Caco-2 (cell line): ENCODE measurements around the gene CRTAC1. TPM values are rescaled to one million over a fixed set of nuclear protein-coding genes. Genes with fewer than 3 reads are reported as not detected.

ENCODE experiments used
- Bru-seq: library from RNA; stranded (reverse); fragments of 400-500 nt; gene quantifications from one replicate; lab custom pipeline; 2021; lab: Mats Ljungman, UMichigan
- BruChase-seq, 2 experiments: library from RNA; stranded (reverse); fragments of 400-500 nt; gene quantifications; one replicate each; lab custom pipeline; 2021; lab: Mats Ljungman, UMichigan
- BruUV-seq: library from RNA; stranded (reverse); fragments of 400-500 nt; replicated peaks from 2 replicates; lab custom pipeline; 2021; lab: Mats Ljungman, UMichigan
- CTCF ChIA-PET: fragments of 300-600 bp; sonication (Branson Sonifier 250); formaldehyde crosslinking; loops from one replicate; lab custom pipeline; 2022; ENCODE audit warnings: antibody characterized with exemption; lab: Charles Lee
- POLR2A ChIA-PET: fragments of 300-600 bp; sonication (Branson Sonifier 250); formaldehyde crosslinking; loops from one replicate; lab custom pipeline; 2022; ENCODE audit warnings: antibody characterized with exemption; lab: Charles Lee
- DNase-seq, 2 experiments: peaks; one replicate each; pipeline versions ENCODE4 v3.0.0 to v3.0.0-alpha.2; 2020 to 2022
- H3K27me3 ChIP-seq: replicated peaks from 2 replicates; pipeline ENCODE4 v1.6.0; 2011; ENCODE audit warnings: low read length; ENCODE audit not compliant: control insufficient read depth, insufficient read depth
- H3K36me3 ChIP-seq: 2 replicates; pipeline ENCODE4 v1.5.1; 2011; ENCODE audit warnings: low read length; ENCODE audit not compliant: control insufficient read depth, insufficient read depth
- H3K4me1 ChIP-seq: fragments of 250-450 bp; sonication (Bioruptor Pico); 2 replicates; pipeline ENCODE4 v1.5.1; 2020; ENCODE audit warnings: mild to moderate bottlenecking
- H3K4me3 ChIP-seq: 2 replicates; pipeline ENCODE4 v1.5.1; 2011; ENCODE audit warnings: low read depth, mild to moderate bottlenecking, control low read depth, low read length
- H3K9me3 ChIP-seq: fragments of 250-450 bp; sonication (Bioruptor Pico); 2 replicates; pipeline ENCODE4 v1.5.1; 2020; ENCODE audit warnings: mild to moderate bottlenecking, moderate library complexity
- H3K27ac Mint-ChIP-seq: one replicate; pipeline ENCODE4 v1.8.0; 2022; ENCODE audit warnings: mixed read lengths; ENCODE audit not compliant: unreplicated experiment
- H3K27me3 Mint-ChIP-seq: one replicate; pipeline ENCODE4 v1.8.0; 2022; ENCODE audit warnings: mixed read lengths; ENCODE audit not compliant: insufficient read depth, unreplicated experiment
- H3K36me3 Mint-ChIP-seq: one replicate; pipeline ENCODE4 v1.8.0; 2022; ENCODE audit warnings: mild to moderate bottlenecking, mixed read lengths; ENCODE audit not compliant: insufficient read depth, unreplicated experiment
- H3K4me1 Mint-ChIP-seq: one replicate; pipeline ENCODE4 v1.8.0; 2022; ENCODE audit warnings: low read depth, mixed read lengths; ENCODE audit not compliant: unreplicated experiment
- H3K4me3 Mint-ChIP-seq: one replicate; pipeline ENCODE4 v1.8.0; 2022; ENCODE audit warnings: mild to moderate bottlenecking, moderate library complexity, mixed read lengths; ENCODE audit not compliant: unreplicated experiment
- H3K9me3 Mint-ChIP-seq: one replicate; pipeline ENCODE4 v1.8.0; 2022; ENCODE audit warnings: mixed read lengths; ENCODE audit not compliant: unreplicated experiment
- intact Hi-C: fragments of 100-400 bp; cut with micrococcal nuclease; formaldehyde crosslinking; loops from one replicate; pipeline ENCODE4 v1.10.0; 2022; ENCODE audit not compliant: unreplicated experiment
- long read RNA-seq: library from polyadenylated mRNA; stranded (forward); transcript quantifications from one replicate; pipeline ENCODE4 v2.0.0, GENCODE V29; 2022
- total RNA-seq: library from RNA; stranded (reverse); gene quantifications from 2 replicates; pipeline ENCODE4 v1.2.3, GENCODE V29; 2022
- TF ChIP-seq, protein P1 (sequence below), 2 experiments: fragments of 200-600 bp in 1 of 2; IDR thresholded peaks; 1 replicate in 1 of 2; 2 replicates in 1 of 2; pipeline versions ENCODE4 v1.5.1 to v1.8.0; 2011 to 2022; ENCODE audit warnings: antibody characterized with exemption in 1 of 2, control low read depth in 1 of 2, inconsistent platforms in 1 of 2, low read depth in 1 of 2, low read length in 1 of 2, mild to moderate bottlenecking in 1 of 2, moderate library complexity in 1 of 2; ENCODE audit not compliant: insufficient read depth in 1 of 2, severe bottlenecking in 1 of 2, unreplicated experiment in 1 of 2

Gene CRTAC1, protein sequence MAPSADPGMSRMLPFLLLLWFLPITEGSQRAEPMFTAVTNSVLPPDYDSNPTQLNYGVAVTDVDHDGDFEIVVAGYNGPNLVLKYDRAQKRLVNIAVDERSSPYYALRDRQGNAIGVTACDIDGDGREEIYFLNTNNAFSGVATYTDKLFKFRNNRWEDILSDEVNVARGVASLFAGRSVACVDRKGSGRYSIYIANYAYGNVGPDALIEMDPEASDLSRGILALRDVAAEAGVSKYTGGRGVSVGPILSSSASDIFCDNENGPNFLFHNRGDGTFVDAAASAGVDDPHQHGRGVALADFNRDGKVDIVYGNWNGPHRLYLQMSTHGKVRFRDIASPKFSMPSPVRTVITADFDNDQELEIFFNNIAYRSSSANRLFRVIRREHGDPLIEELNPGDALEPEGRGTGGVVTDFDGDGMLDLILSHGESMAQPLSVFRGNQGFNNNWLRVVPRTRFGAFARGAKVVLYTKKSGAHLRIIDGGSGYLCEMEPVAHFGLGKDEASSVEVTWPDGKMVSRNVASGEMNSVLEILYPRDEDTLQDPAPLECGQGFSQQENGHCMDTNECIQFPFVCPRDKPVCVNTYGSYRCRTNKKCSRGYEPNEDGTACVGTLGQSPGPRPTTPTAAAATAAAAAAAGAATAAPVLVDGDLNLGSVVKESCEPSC
- total RNA-seq (not detected in 2 replicates), Bru-seq, nascent RNA (percentile 0 among the genes with signal in this experiment), BruChase-seq, experiment 1, labeled RNA remaining after a 2-hour chase (not detected), BruChase-seq, experiment 2, labeled RNA remaining after a 6-hour chase (percentile 0 among the genes with signal in this experiment)
- long read RNA-seq, partial matches to known transcripts, result 0 of 1 reads
- long read RNA-seq, other reads (novel, unspliced or antisense), result 0 of 1 reads

DNA sequence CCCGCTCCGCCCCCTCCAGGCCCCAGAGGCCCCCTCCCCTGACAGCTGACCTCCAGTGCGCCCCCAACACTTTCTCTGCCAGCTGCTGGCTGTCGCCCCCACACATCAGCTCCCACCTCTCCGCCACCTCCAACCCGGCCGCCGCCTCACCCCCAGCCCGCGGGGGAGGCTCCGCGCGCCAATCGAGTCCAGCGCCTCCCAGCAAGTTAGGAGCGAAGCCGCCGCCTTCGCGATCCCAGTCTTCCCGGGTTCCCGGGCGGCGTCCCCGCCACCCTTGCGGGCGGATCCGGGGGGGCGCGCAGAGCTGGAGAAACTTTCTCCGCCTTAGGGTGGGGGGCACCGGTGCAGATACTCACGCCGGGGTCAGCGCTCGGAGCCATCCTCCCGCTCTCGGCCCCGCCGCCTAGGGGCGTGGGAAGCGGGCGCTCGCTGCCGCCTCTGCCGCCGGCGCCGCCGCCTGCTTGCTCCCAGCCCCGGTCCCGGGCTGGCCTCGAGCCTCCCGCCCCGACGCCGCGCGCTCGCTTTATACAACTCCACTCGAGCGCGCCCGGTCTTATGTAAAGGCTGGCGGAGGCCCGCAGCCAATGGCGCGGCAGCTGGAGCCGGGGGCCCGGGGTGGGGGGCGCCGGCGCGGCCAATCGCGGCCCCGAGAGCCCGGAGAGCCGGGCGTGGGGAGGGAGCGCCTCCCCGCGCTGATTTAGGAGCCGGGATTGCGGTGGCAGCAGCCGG, at the start of gene CRTAC1:
CRTAC1 (minus strand) TSS at position 529 of the 729 bp plus-strand sequence; CDS start at position 380, 149 bp downstream.
- ChIA-PET POLR2A (no interaction called here), CTCF (no interaction called here)
- Mint-ChIP-seq H3K36me3 (no peaks in the 10 kb centered on the region), H3K27ac (no peak within 1 kb of the TSS), H3K4me1 (no peaks in the 10 kb centered on the region), H3K27me3 (peaks cover 36% of the 10 kb centered on the region), H3K4me3 (peak within 1 kb of the TSS; percentile 42), H3K9me3 (no peaks in the 10 kb centered on the region)
- no peak for DNase-seq
- Histone ChIP-seq H3K27me3 (no peaks in the 10 kb centered on the region; the same call in none of the 2 replicates), H3K9me3 (no peaks in the 10 kb centered on the region), H3K4me1 (no peaks in the 10 kb centered on the region), H3K4me3 (no peak within 1 kb of the TSS), H3K36me3 (no peaks in the 10 kb centered on the region)
- TF ChIP-seq, protein P1, sequence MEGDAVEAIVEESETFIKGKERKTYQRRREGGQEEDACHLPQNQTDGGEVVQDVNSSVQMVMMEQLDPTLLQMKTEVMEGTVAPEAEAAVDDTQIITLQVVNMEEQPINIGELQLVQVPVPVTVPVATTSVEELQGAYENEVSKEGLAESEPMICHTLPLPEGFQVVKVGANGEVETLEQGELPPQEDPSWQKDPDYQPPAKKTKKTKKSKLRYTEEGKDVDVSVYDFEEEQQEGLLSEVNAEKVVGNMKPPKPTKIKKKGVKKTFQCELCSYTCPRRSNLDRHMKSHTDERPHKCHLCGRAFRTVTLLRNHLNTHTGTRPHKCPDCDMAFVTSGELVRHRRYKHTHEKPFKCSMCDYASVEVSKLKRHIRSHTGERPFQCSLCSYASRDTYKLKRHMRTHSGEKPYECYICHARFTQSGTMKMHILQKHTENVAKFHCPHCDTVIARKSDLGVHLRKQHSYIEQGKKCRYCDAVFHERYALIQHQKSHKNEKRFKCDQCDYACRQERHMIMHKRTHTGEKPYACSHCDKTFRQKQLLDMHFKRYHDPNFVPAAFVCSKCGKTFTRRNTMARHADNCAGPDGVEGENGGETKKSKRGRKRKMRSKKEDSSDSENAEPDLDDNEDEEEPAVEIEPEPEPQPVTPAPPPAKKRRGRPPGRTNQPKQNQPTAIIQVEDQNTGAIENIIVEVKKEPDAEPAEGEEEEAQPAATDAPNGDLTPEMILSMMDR (IDR thresholded peaks at IDR 0.05; ENCODE audit: insufficient read depth in 1 of 2, low read depth in 1 of 2, low read length in 1 of 2, severe bottlenecking in 1 of 2, unreplicated experiment in 1 of 2), result no peak
- no TSS peak for BruUV-seq
- intact Hi-C loops, result no loop called here

DNA sequence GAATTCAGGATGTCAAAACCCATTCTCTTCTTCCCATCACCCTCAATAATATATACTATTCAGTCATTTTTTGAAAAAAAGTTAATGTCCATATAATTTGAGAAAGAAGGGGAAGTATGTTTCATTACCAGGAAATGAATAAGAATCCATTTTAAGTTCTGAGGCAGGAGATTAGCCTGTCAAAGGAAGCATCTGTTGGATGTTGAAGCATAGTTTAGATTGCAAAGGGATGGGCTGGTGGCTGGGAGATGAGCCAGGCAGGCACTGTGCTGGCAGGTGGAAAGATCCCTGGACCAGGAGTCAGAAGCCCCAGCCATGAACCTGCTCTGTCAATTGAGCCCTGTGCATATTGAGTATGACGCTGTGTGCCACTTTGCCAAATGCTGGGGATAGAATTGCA, 48.4 kb upstream of the CRTAC1 start:
- intact Hi-C loops, result no loop called here
- Mint-ChIP-seq H3K4me3 (no peak overlapping the region), H3K36me3 (no peaks in the 10 kb centered on the region), H3K27me3 (peaks cover 35% of the 10 kb centered on the region), H3K4me1 (no peaks in the 10 kb centered on the region), H3K27ac (no peak overlapping the region), H3K9me3 (no peaks in the 10 kb centered on the region)
- no peak overlapping the region for H3K4me3 ChIP-seq
- no peak for DNase-seq
- no peaks in the 10 kb centered on the region for H3K9me3 ChIP-seq
- H3K36me3 ChIP-seq, result no peaks in the 10 kb centered on the region
- TF ChIP-seq, protein P1 (IDR thresholded peaks at IDR 0.05; ENCODE audit: insufficient read depth in 1 of 2, low read depth in 1 of 2, low read length in 1 of 2, severe bottlenecking in 1 of 2, unreplicated experiment in 1 of 2), result no peak
- H3K4me1 ChIP-seq, result no peaks in the 10 kb centered on the region
- no peaks in the 10 kb centered on the region; the same call in none of the 2 replicates for H3K27me3 ChIP-seq
- BruUV-seq, result no TSS peak
- CTCF ChIA-PET, result no interaction called here
- POLR2A ChIA-PET, result no interaction called here

DNA sequence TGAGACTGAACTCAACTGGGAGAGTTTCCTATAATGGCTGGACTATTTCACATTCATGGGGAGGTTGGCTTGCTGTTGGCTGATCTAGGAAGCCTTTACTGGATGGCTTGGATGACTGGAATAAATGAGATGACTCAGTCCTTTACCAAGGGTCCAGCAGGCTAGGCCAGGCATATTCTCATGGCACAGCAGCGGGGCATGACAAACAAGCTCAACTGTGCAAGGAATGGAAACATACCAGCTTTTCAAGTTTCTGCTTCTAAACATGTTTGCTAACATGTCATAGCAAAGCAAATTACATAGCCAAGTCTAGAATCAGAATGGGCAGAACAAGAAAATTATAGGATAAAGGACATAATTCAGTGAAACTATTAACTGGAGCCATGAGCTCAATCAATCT, 46.8 kb upstream of the CRTAC1 start:
- no TSS peak for BruUV-seq
- Histone ChIP-seq H3K4me1 (no peaks in the 10 kb centered on the region), H3K27me3 (no peaks in the 10 kb centered on the region; the same call in none of the 2 replicates), H3K4me3 (no peak overlapping the region), H3K36me3 (no peaks in the 10 kb centered on the region), H3K9me3 (no peaks in the 10 kb centered on the region)
- H3K27ac Mint-ChIP-seq, result no peak overlapping the region
- TF ChIP-seq, protein P1 (IDR thresholded peaks at IDR 0.05; ENCODE audit: insufficient read depth in 1 of 2, low read depth in 1 of 2, low read length in 1 of 2, severe bottlenecking in 1 of 2, unreplicated experiment in 1 of 2), result no peak
- no peaks in the 10 kb centered on the region for H3K36me3 Mint-ChIP-seq
- H3K4me3 Mint-ChIP-seq, result no peak overlapping the region
- CTCF ChIA-PET, result no interaction called here
- DNase-seq, result no peak
- H3K27me3 Mint-ChIP-seq, result peaks cover 28% of the 10 kb centered on the region
- no peaks in the 10 kb centered on the region for H3K9me3 Mint-ChIP-seq
- intact Hi-C loops, result no loop called here
- POLR2A ChIA-PET, result no interaction called here
- no peaks in the 10 kb centered on the region for H3K4me1 Mint-ChIP-seq
